ENCODE data around the gene MRTFB.

Gene MRTFB

GRCh38 chr16:14196539-14196938 is 125.4 kb downstream of the MRTFB start:
- DNase-seq (ENCODE audit: extremely low spot score): no peak
- POLR2A ChIA-PET: no interaction called here
- CTCF ChIA-PET: interaction anchor here (1.0 kb wide), 1 partner anchor 9 kb away, joined by 4 read pairs; no protein-coding TSS in a partner anchor

DNA sequence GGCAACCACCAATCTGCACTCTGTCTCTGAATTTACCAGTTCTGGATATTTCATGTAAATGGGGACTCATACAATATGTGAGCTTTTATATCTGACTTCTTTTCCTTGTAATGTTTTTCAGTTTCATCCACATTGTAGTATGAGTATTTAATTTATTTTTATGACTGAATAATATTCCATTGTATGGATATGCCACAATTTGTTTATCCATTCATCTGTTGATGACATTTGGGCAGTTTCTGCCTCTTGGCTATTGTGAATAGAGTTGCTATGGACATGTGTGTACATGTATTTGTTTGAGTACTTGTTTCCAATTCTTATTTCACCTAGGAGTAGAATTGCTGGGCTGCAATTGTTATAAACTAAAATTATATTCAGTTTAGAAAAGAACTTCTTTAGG is 126.9 kb downstream of the MRTFB start:
- POLR2A ChIA-PET: no interaction called here
- TF ChIP-seq L3MBTL2 (conservative IDR thresholded peaks at IDR 0.05) (no peak), NFRKB (IDR thresholded peaks at IDR 0.05) (no peak), FOXM1 (IDR thresholded peaks at IDR 0.05; ENCODE audit: borderline replicate concordance) (no peak), SP1 (IDR thresholded peaks at IDR 0.05) (no peak), SUZ12 (IDR thresholded peaks at IDR 0.05) (no peak), BHLHE40 (IDR thresholded peaks at IDR 0.05; ENCODE audit: borderline replicate concordance) (no peak), ARNT (IDR thresholded peaks at IDR 0.05) (no peak), ELF4 (IDR thresholded peaks at IDR 0.05) (no peak), FOXA1 (IDR thresholded peaks at IDR 0.05) (no peak), HDGF (IDR thresholded peaks at IDR 0.05; ENCODE audit: borderline replicate concordance) (no peak)
- CTCF ChIA-PET: no interaction called here

More at GRCh38 chr16:14196539-14196938, 125.4 kb downstream of the MRTFB start:
- TF ChIP-seq FOXM1 (IDR thresholded peaks at IDR 0.05; ENCODE audit: borderline replicate concordance): no peak
- TF ChIP-seq NFRKB (IDR thresholded peaks at IDR 0.05): no peak
- no peak for TF ChIP-seq TARDBP (IDR thresholded peaks at IDR 0.05)
- TF ChIP-seq SUZ12 (IDR thresholded peaks at IDR 0.05): no peak
- TF ChIP-seq, protein P1, sequence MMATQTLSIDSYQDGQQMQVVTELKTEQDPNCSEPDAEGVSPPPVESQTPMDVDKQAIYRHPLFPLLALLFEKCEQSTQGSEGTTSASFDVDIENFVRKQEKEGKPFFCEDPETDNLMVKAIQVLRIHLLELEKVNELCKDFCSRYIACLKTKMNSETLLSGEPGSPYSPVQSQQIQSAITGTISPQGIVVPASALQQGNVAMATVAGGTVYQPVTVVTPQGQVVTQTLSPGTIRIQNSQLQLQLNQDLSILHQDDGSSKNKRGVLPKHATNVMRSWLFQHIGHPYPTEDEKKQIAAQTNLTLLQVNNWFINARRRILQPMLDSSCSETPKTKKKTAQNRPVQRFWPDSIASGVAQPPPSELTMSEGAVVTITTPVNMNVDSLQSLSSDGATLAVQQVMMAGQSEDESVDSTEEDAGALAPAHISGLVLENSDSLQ (IDR thresholded peaks at IDR 0.05): no peak
- TF ChIP-seq SP1 (IDR thresholded peaks at IDR 0.05): no peak
- no peak for TF ChIP-seq FOXK2 (IDR thresholded peaks at IDR 0.05)
- TF ChIP-seq FOXA1 (IDR thresholded peaks at IDR 0.05): no peak
- TF ChIP-seq LEF1 (IDR thresholded peaks at IDR 0.05; ENCODE audit: borderline replicate concordance): no peak
- TF ChIP-seq CTBP1 (IDR thresholded peaks at IDR 0.05; ENCODE audit: borderline replicate concordance): no peak

GRCh38 chr16:14198572-14198971 is 127.5 kb downstream of the MRTFB start:
- TF ChIP-seq TARDBP (IDR thresholded peaks at IDR 0.05): no peak
- TF ChIP-seq, protein P1 (IDR thresholded peaks at IDR 0.05): no peak
- no peak for TF ChIP-seq L3MBTL2 (conservative IDR thresholded peaks at IDR 0.05)
- TF ChIP-seq ELF4 (IDR thresholded peaks at IDR 0.05): no peak
- no peak for TF ChIP-seq NFRKB (IDR thresholded peaks at IDR 0.05)
- TF ChIP-seq SP1 (IDR thresholded peaks at IDR 0.05): no peak
- TF ChIP-seq FOXM1 (IDR thresholded peaks at IDR 0.05; ENCODE audit: borderline replicate concordance): no peak
- TF ChIP-seq BHLHE40 (IDR thresholded peaks at IDR 0.05; ENCODE audit: borderline replicate concordance): no peak
- no peak for TF ChIP-seq CTBP1 (IDR thresholded peaks at IDR 0.05; ENCODE audit: borderline replicate concordance)
- no peak for TF ChIP-seq HDGF (IDR thresholded peaks at IDR 0.05; ENCODE audit: borderline replicate concordance)
- TF ChIP-seq FOXK2 (IDR thresholded peaks at IDR 0.05): no peak
- no peak for TF ChIP-seq ZNF384 (IDR thresholded peaks at IDR 0.05)
- no peak for DNase-seq (ENCODE audit: extremely low spot score)
- ChIA-PET POLR2A (no interaction called here), CTCF (no interaction called here)

More for the DNA sequence above, 126.9 kb downstream of the MRTFB start:
- no peak for DNase-seq (ENCODE audit: extremely low spot score)

DNA sequence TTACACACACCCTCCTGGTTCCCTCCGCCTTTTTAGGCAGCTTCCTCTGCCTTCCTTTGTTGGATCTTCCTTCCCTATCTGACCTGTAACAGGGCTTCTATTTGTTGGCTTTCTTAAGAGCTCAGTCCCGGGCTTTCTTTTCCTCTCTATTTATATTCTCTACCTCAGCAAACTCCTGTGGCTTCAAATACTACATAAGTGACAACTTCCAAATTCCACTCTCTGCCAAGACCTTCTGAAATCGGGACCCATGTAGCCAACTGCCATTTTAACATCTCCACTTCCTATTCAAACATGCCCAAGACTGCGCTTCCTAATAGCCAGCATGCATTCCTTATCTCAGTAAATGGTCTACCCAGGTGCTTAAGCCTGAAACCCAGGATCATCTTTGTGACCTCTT is 128.1 kb downstream of the MRTFB start:
- CTCF ChIA-PET: no interaction called here
- POLR2A ChIA-PET: no interaction called here
- DNase-seq (ENCODE audit: extremely low spot score): no peak
- TF ChIP-seq ELF4 (IDR thresholded peaks at IDR 0.05) (no peak), BHLHE40 (IDR thresholded peaks at IDR 0.05; ENCODE audit: borderline replicate concordance) (no peak), NFRKB (IDR thresholded peaks at IDR 0.05) (no peak), TARDBP (IDR thresholded peaks at IDR 0.05) (no peak)

DNA sequence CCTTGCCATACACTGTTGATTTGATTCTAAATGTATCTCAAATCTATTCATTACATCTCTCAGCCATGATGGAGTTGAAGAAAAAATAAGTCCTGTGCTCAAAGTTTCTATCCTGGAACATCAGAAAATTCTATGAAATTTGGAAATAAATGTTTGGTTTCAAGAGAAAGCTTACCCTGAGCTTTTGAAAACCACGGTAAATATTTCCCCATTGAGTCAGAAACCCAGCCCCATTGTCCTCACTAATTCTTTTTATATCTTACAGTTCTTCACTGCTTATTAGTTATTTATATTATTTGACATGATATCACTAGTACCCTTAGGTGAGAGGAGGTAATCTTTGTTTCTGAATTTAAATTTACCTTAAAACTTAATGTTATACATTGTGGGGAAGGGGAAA is 128.5 kb downstream of the MRTFB start:
- POLR2A ChIA-PET: no interaction called here
- CTCF ChIA-PET: no interaction called here
- TF ChIP-seq, protein P1 (IDR thresholded peaks at IDR 0.05): no peak
- no peak for TF ChIP-seq FOXK2 (IDR thresholded peaks at IDR 0.05)
- no peak for TF ChIP-seq LEF1 (IDR thresholded peaks at IDR 0.05; ENCODE audit: borderline replicate concordance)
- no peak for TF ChIP-seq HDGF (IDR thresholded peaks at IDR 0.05; ENCODE audit: borderline replicate concordance)
- no peak for TF ChIP-seq FOXM1 (IDR thresholded peaks at IDR 0.05; ENCODE audit: borderline replicate concordance)
- no peak for TF ChIP-seq CTBP1 (IDR thresholded peaks at IDR 0.05; ENCODE audit: borderline replicate concordance)
- TF ChIP-seq BHLHE40 (IDR thresholded peaks at IDR 0.05; ENCODE audit: borderline replicate concordance): no peak
- no peak for TF ChIP-seq NFRKB (IDR thresholded peaks at IDR 0.05)
- TF ChIP-seq ZNF384 (IDR thresholded peaks at IDR 0.05): no peak
- no peak for TF ChIP-seq FOXA1 (IDR thresholded peaks at IDR 0.05)
- TF ChIP-seq TARDBP (IDR thresholded peaks at IDR 0.05): no peak
- no peak for TF ChIP-seq SUZ12 (IDR thresholded peaks at IDR 0.05)
- DNase-seq (ENCODE audit: extremely low spot score): no peak

- no peak for DNase-seq (ENCODE audit: extremely low spot score)
- ChIA-PET CTCF (interaction anchor here (0.7 to 1.0 kb wide), 2 partner anchors 16 to 77 kb away, joined by 3 to 4 read pairs; no protein-coding TSS in a partner anchor), POLR2A (no interaction called here)
- TF ChIP-seq ELF4 (IDR thresholded peaks at IDR 0.05) (no peak), SUZ12 (IDR thresholded peaks at IDR 0.05) (no peak)
Measured at GRCh38 chr16:14202095-14202494, 131.0 kb downstream of the MRTFB start.

- DNase-seq (ENCODE audit: extremely low spot score): no peak
- ChIA-PET POLR2A (no interaction called here), CTCF (interaction anchor here (1.0 kb wide), 1 partner anchor 16 kb away, joined by 4 read pairs; no protein-coding TSS in a partner anchor)
- TF ChIP-seq LEF1 (IDR thresholded peaks at IDR 0.05; ENCODE audit: borderline replicate concordance) (no peak), SP1 (IDR thresholded peaks at IDR 0.05) (no peak), ZNF384 (IDR thresholded peaks at IDR 0.05) (no peak), SUZ12 (IDR thresholded peaks at IDR 0.05) (no peak), FOXM1 (IDR thresholded peaks at IDR 0.05; ENCODE audit: borderline replicate concordance) (no peak), HDGF (IDR thresholded peaks at IDR 0.05; ENCODE audit: borderline replicate concordance) (no peak), ARNT (IDR thresholded peaks at IDR 0.05) (no peak)
- TF ChIP-seq, protein P1 (IDR thresholded peaks at IDR 0.05): no peak
Measured at GRCh38 chr16:14202697-14203096, 131.6 kb downstream of the MRTFB start.

Data from HEK293T (cell line).